SJCRH30 (cell line): Measurements from ENCODE around the gene DACH1. TPM values are rescaled to one million over a fixed set of nuclear protein-coding genes. Genes with fewer than 3 reads are reported as not detected.

Source experiments
- DNase-seq, 2 experiments: peaks; one replicate each; pipeline ENCODE4 v3.0.0-alpha.2; 2015 to 2020
- H3K27ac ChIP-seq: fragments of 250-450 bp; sonication (Bioruptor Pico); 2 replicates; pipeline ENCODE4 v1.5.1; 2020; ENCODE audit warnings: mild to moderate bottlenecking, moderate library complexity
- H3K27me3 ChIP-seq: fragments of 250-450 bp; sonication (Bioruptor Pico); 2 replicates; pipeline ENCODE4 v1.5.1; 2020; ENCODE audit warnings: mild to moderate bottlenecking, moderate library complexity
- H3K36me3 ChIP-seq: fragments of 250-450 bp; sonication (Bioruptor Pico); 2 replicates; pipeline ENCODE4 v1.5.1; 2020; ENCODE audit warnings: mild to moderate bottlenecking, moderate library complexity
- H3K4me1 ChIP-seq: fragments of 250-450 bp; sonication (Bioruptor Pico); 2 replicates; pipeline ENCODE4 v1.5.1; 2020; ENCODE audit warnings: mild to moderate bottlenecking, moderate library complexity
- H3K4me3 ChIP-seq: fragments of 250-450 bp; sonication (Bioruptor Pico); 2 replicates; pipeline ENCODE4 v1.5.1; 2020; ENCODE audit warnings: mild to moderate bottlenecking, moderate library complexity
- H3K9me3 ChIP-seq: fragments of 250-450 bp; sonication (Bioruptor Pico); replicated peaks from 2 replicates; pipeline ENCODE4 v1.5.1; 2020; ENCODE audit warnings: mild to moderate bottlenecking, moderate library complexity
- total RNA-seq: library from RNA; depleted of rRNA; stranded (reverse); fragments of >200 nt; shearing (Covaris generic); gene quantifications from 2 replicates; pipeline ENCODE4 v1.2.3, GENCODE V29; 2014

The DACH1 gene
- total RNA-seq, 1 experiment from 2014 or later = 12.2 TPM

- no peaks in the 10 kb centered on the region for H3K9me3 ChIP-seq
- peaks cover 7% of the 10 kb centered on the region; the same call in 1 of the 2 replicates for H3K4me1 ChIP-seq
- no peak overlapping the region for H3K4me3 ChIP-seq
- H3K27ac ChIP-seq = no peak overlapping the region
- H3K36me3 ChIP-seq = no peaks in the 10 kb centered on the region
- H3K27me3 ChIP-seq = no peaks in the 10 kb centered on the region
- DNase-seq = peak in 1 of 2 experiments; percentile 22
Observed at GRCh38 chr13:71634602-71635443, 232.2 kb downstream of the DACH1 start.

- no peaks in the 10 kb centered on the region for H3K36me3 ChIP-seq
Observed at GRCh38 chr13:71634182-71634581, 232.8 kb downstream of the DACH1 start.

GRCh38 chr13:71632721-71633120, 234.3 kb downstream of the DACH1 start:
- Histone ChIP-seq H3K9me3 (no peaks in the 10 kb centered on the region), H3K27me3 (no peaks in the 10 kb centered on the region), H3K36me3 (no peaks in the 10 kb centered on the region), H3K4me3 (no peak overlapping the region), H3K4me1 (peaks cover 7% of the 10 kb centered on the region; the same call in 1 of the 2 replicates), H3K27ac (no peak overlapping the region)
- no peak for DNase-seq

More at GRCh38 chr13:71634182-71634581, 232.8 kb downstream of the DACH1 start:
- H3K4me3 ChIP-seq = no peak overlapping the region
- peaks cover 7% of the 10 kb centered on the region; the same call in 1 of the 2 replicates for H3K4me1 ChIP-seq
- no peaks in the 10 kb centered on the region for H3K27me3 ChIP-seq
- DNase-seq = no peak
- no peak overlapping the region for H3K27ac ChIP-seq
- H3K9me3 ChIP-seq = no peaks in the 10 kb centered on the region

- H3K27ac ChIP-seq = no peak overlapping the region
- peaks cover 7% of the 10 kb centered on the region; the same call in 1 of the 2 replicates for H3K4me1 ChIP-seq
- no peaks in the 10 kb centered on the region for H3K27me3 ChIP-seq
- H3K9me3 ChIP-seq = no peaks in the 10 kb centered on the region
- no peak overlapping the region for H3K4me3 ChIP-seq
- no peaks in the 10 kb centered on the region for H3K36me3 ChIP-seq
- no peak for DNase-seq
Observed at GRCh38 chr13:71632206-71632605, 234.8 kb downstream of the DACH1 start.

GRCh38 chr13:71629167-71629566, 237.8 kb downstream of the DACH1 start:
- Histone ChIP-seq H3K4me1 (no peaks in the 10 kb centered on the region), H3K9me3 (no peaks in the 10 kb centered on the region), H3K4me3 (no peak overlapping the region), H3K36me3 (no peaks in the 10 kb centered on the region), H3K27me3 (no peaks in the 10 kb centered on the region), H3K27ac (no peak overlapping the region)
- no peak for DNase-seq

- Histone ChIP-seq H3K9me3 (no peaks in the 10 kb centered on the region), H3K4me1 (peaks cover under 1% of the 10 kb centered on the region; the same call in 1 of the 2 replicates), H3K27me3 (no peaks in the 10 kb centered on the region), H3K4me3 (no peak overlapping the region), H3K36me3 (no peaks in the 10 kb centered on the region), H3K27ac (no peak overlapping the region)
- no peak for DNase-seq
Observed at GRCh38 chr13:71626421-71627117, 240.4 kb downstream of the DACH1 start.

- Histone ChIP-seq H3K9me3 (no peaks in the 10 kb centered on the region), H3K27ac (no peak overlapping the region)
- no peak for DNase-seq
Observed at GRCh38 chr13:71625694-71626093, 241.3 kb downstream of the DACH1 start.

GRCh38 chr13:71624653-71625600, 242.1 kb downstream of the DACH1 start:
- H3K4me1 ChIP-seq = peaks cover 5% of the 10 kb centered on the region; the same call in 1 of the 2 replicates
- no peak overlapping the region for H3K4me3 ChIP-seq
- no peak overlapping the region for H3K27ac ChIP-seq
- no peaks in the 10 kb centered on the region for H3K9me3 ChIP-seq
- DNase-seq = no peak
- H3K27me3 ChIP-seq = no peaks in the 10 kb centered on the region
- no peaks in the 10 kb centered on the region for H3K36me3 ChIP-seq

More at GRCh38 chr13:71625694-71626093, 241.3 kb downstream of the DACH1 start:
- H3K36me3 ChIP-seq = no peaks in the 10 kb centered on the region
- H3K4me3 ChIP-seq = no peak overlapping the region
- no peaks in the 10 kb centered on the region for H3K27me3 ChIP-seq
- peaks cover 5% of the 10 kb centered on the region; the same call in 1 of the 2 replicates for H3K4me1 ChIP-seq

- Histone ChIP-seq H3K27ac (no peak overlapping the region), H3K4me1 (peaks cover 21% of the 10 kb centered on the region), H3K36me3 (no peaks in the 10 kb centered on the region)
Observed at GRCh38 chr13:71621174-71622124, 245.6 kb downstream of the DACH1 start.

GRCh38 chr13:71619096-71619495, 247.9 kb downstream of the DACH1 start:
- H3K27me3 ChIP-seq = no peaks in the 10 kb centered on the region
- no peaks in the 10 kb centered on the region for H3K36me3 ChIP-seq
- peaks cover 21% of the 10 kb centered on the region for H3K4me1 ChIP-seq
- H3K4me3 ChIP-seq = no peak overlapping the region
- H3K9me3 ChIP-seq = no peaks in the 10 kb centered on the region
- no peak overlapping the region for H3K27ac ChIP-seq
- no peak for DNase-seq

More at GRCh38 chr13:71621174-71622124, 245.6 kb downstream of the DACH1 start:
- Histone ChIP-seq H3K4me3 (no peak overlapping the region), H3K27me3 (no peaks in the 10 kb centered on the region), H3K9me3 (no peaks in the 10 kb centered on the region)
- DNase-seq = peak in 1 of 2 experiments; percentile 16

GRCh38 chr13:71618159-71618558, 248.8 kb downstream of the DACH1 start:
- H3K4me1 ChIP-seq = peaks cover 21% of the 10 kb centered on the region
- no peak overlapping the region for H3K27ac ChIP-seq
- no peak overlapping the region for H3K4me3 ChIP-seq
- H3K9me3 ChIP-seq = no peaks in the 10 kb centered on the region
- H3K27me3 ChIP-seq = no peaks in the 10 kb centered on the region
- no peaks in the 10 kb centered on the region for H3K36me3 ChIP-seq
- peak in 1 of 2 experiments; percentile 51 for DNase-seq

- Histone ChIP-seq H3K9me3 (no peaks in the 10 kb centered on the region), H3K27ac (no peak overlapping the region), H3K4me1 (peaks cover 21% of the 10 kb centered on the region), H3K27me3 (no peaks in the 10 kb centered on the region), H3K36me3 (no peaks in the 10 kb centered on the region), H3K4me3 (no peak overlapping the region)
- no peak for DNase-seq
Observed at GRCh38 chr13:71617265-71617664, 249.7 kb downstream of the DACH1 start.

- Histone ChIP-seq H3K36me3 (no peaks in the 10 kb centered on the region), H3K4me1 (peaks cover 5% of the 10 kb centered on the region), H3K27ac (no peak overlapping the region), H3K27me3 (no peaks in the 10 kb centered on the region), H3K4me3 (no peak overlapping the region), H3K9me3 (no peaks in the 10 kb centered on the region)
- no peak for DNase-seq
Observed at GRCh38 chr13:71613066-71613745, 253.8 kb downstream of the DACH1 start.
